Mesendoderm (in vitro differentiated cells): ENCODE data around the gene EXO1.

Source experiments
- DNase-seq: peaks from one replicate; pipeline ENCODE4 v3.0.0; 2013
- H2AK5ac ChIP-seq: 2 replicates; pipeline ENCODE4 v1.6.1; 2013; ENCODE audit warnings: low read length, inconsistent platforms
- H2BK120ac ChIP-seq: 2 replicates; pipeline ENCODE4 v1.6.1; 2013; ENCODE audit warnings: low read depth, mild to moderate bottlenecking, low read length, moderate library complexity, mixed read lengths
- H2BK15ac ChIP-seq: replicated peaks from 2 replicates; pipeline ENCODE4 v1.6.1; 2013; ENCODE audit warnings: low read depth, mild to moderate bottlenecking, moderate library complexity
- H2BK5ac ChIP-seq: 2 replicates; pipeline ENCODE4 v1.6.1; 2013; ENCODE audit warnings: low read length, inconsistent platforms
- H3K18ac ChIP-seq: 2 replicates; pipeline ENCODE4 v1.6.1; 2013; ENCODE audit warnings: mild to moderate bottlenecking, low read length, mixed read lengths
- H3K23ac ChIP-seq: one replicate; pipeline ENCODE4 v1.6.1; 2013; ENCODE audit warnings: low read length
- H3K27ac ChIP-seq: 2 replicates; pipeline ENCODE4 v1.5.1; 2013; ENCODE audit warnings: low read depth, mild to moderate bottlenecking, inconsistent platforms, low read length, moderate library complexity
- H3K27me3 ChIP-seq: 2 replicates; pipeline ENCODE4 v1.6.1; 2013; ENCODE audit warnings: low read length, control low read depth, mild to moderate bottlenecking, inconsistent platforms; ENCODE audit not compliant: insufficient read depth, poor library complexity
- H3K36me3 ChIP-seq: 2 replicates; pipeline ENCODE4 v1.6.1; 2013; ENCODE audit warnings: low read length, inconsistent platforms; ENCODE audit not compliant: control insufficient read depth, insufficient read depth
- H3K4ac ChIP-seq: one replicate; pipeline ENCODE4 v1.6.1; 2013; ENCODE audit warnings: low read depth, mild to moderate bottlenecking, low read length, moderate library complexity
- H3K4me1 ChIP-seq: 2 replicates; pipeline ENCODE4 v1.6.1; 2013; ENCODE audit warnings: low read depth, low read length, inconsistent platforms; ENCODE audit not compliant: control insufficient read depth
- H3K4me2 ChIP-seq: 2 replicates; pipeline ENCODE4 v1.6.1; 2013; ENCODE audit warnings: low read length
- H3K4me3 ChIP-seq: 2 replicates; pipeline ENCODE4 v1.5.1; 2013; ENCODE audit warnings: mild to moderate bottlenecking, low read length
- H3K56ac ChIP-seq: one replicate; pipeline ENCODE4 v1.6.1; 2013; ENCODE audit warnings: low read length
- H3K79me1 ChIP-seq: 2 replicates; pipeline ENCODE4 v1.6.1; 2013; ENCODE audit warnings: low read length, inconsistent platforms
- H3K79me2 ChIP-seq: 2 replicates; pipeline ENCODE4 v1.6.1; 2013; ENCODE audit warnings: mild to moderate bottlenecking, low read length; ENCODE audit not compliant: control insufficient read depth, insufficient read depth
- H3K9ac ChIP-seq: 2 replicates; pipeline ENCODE4 v1.6.1; 2013; ENCODE audit warnings: low read length, inconsistent platforms
- H4K5ac ChIP-seq: one replicate; pipeline ENCODE4 v1.6.1; 2013; ENCODE audit warnings: low read length
- H4K8ac ChIP-seq: one replicate; pipeline ENCODE4 v1.6.1; 2013; ENCODE audit warnings: low read depth, mild to moderate bottlenecking, control low read depth, low read length, moderate library complexity
- WGBS: extraction: QIAGEN DNeasy Blood & Tissue Kit; methylation state at CpG from one replicate; pipeline ENCODE4 v1.1.7; 2013; ENCODE audit warnings: low lambda C conversion rate, missing lambda C conversion rate; ENCODE audit not compliant: insufficient coverage; ENCODE audit errors: extremely low coverage; 5-methylcytosine and 5-hydroxymethylcytosine counted together

Gene EXO1

DNA sequence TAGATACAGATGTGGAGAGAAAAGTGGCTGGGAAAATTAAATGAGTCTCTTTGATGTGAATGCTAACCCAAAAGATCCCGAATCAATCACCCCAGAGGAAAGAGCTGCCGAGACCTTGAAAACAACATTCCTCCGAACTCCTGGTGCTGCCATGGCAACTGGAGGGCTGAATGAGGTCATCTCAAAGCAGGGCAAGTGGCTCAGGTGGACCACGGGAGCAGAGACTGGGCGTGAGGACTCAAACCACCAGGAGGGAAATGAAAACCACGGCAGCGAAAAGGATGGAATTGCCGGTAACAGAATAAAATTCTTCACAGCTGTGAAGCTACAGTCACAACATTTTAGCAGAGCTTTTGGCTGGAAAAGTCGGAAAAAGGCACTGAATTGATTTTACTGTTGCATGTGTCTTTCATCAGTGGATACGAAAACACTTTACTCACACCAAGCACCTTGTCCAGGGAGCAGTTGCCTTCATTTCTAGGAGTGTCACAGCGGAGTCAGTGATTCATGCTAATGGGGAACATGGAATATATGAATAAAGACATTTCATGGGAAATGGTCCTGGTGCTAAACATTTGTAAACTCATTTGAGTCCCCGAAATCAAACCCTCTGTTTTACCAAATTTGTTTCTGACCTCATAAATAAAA lies 86.3 kb downstream of the EXO1 start:
- no peaks in the 10 kb centered on the region for H3K36me3 ChIP-seq
- no peak overlapping the region for H4K8ac ChIP-seq
- no peak overlapping the region for H3K4me3 ChIP-seq
- no peaks in the 10 kb centered on the region for H3K79me2 ChIP-seq
- no peak overlapping the region for H3K56ac ChIP-seq
- H3K23ac ChIP-seq: no peak overlapping the region
- WGBS: no CpG with 5 or more reads among the region's 12 CpGs
- no peak overlapping the region for H2AK5ac ChIP-seq
- H3K79me1 ChIP-seq: no peaks in the 10 kb centered on the region
- no peak overlapping the region for H3K4me2 ChIP-seq
- H2BK15ac ChIP-seq: no peak overlapping the region
- no peaks in the 10 kb centered on the region for H3K4me1 ChIP-seq
- H3K4ac ChIP-seq: no peak overlapping the region
- no peak overlapping the region for H4K5ac ChIP-seq
- H2BK5ac ChIP-seq: no peak overlapping the region
- H3K27ac ChIP-seq: no peak overlapping the region
- no peak overlapping the region for H3K18ac ChIP-seq
- peak; percentile 96 for DNase-seq
- H3K9ac ChIP-seq: no peak overlapping the region
- H3K27me3 ChIP-seq: no peaks in the 10 kb centered on the region
- H2BK120ac ChIP-seq: no peak overlapping the region

DNA sequence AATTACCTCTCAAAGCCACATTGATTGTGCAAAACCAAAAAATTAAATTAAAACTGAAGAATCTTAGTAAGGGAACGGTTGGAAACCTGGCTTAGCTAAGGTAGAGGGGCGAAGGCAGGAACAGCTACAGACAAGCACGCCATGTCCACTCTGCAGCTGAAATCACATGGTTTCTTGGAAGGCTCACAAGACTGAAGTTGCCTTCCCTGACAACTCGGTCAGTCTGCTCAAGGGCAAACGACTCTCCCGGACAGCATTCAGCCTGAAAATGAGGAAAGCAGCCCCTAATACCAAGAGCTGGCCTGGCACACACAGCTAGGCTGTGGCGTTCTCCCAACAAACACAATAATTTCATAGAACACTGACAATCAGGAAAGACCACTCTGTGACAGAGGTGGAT lies 86.9 kb downstream of the EXO1 start:
- H3K79me2 ChIP-seq: no peaks in the 10 kb centered on the region
- H3K4me2 ChIP-seq: no peak overlapping the region
- H2BK120ac ChIP-seq: no peak overlapping the region
- H3K23ac ChIP-seq: no peak overlapping the region
- no peak overlapping the region for H4K8ac ChIP-seq
- H2BK15ac ChIP-seq: no peak overlapping the region
- no peaks in the 10 kb centered on the region for H3K79me1 ChIP-seq
- no peak overlapping the region for H3K27ac ChIP-seq
- H3K27me3 ChIP-seq: no peaks in the 10 kb centered on the region
- no peak overlapping the region for H2BK5ac ChIP-seq
- H3K36me3 ChIP-seq: no peaks in the 10 kb centered on the region
- no peak overlapping the region for H3K9ac ChIP-seq
- H3K4ac ChIP-seq: no peak overlapping the region
- DNase-seq: no peak
- no peak overlapping the region for H3K4me3 ChIP-seq
- H3K56ac ChIP-seq: no peak overlapping the region
- no peak overlapping the region for H3K18ac ChIP-seq
- no peak overlapping the region for H4K5ac ChIP-seq
- no CpG with 5 or more reads among the region's 7 CpGs for WGBS
- no peaks in the 10 kb centered on the region for H3K4me1 ChIP-seq
- no peak overlapping the region for H2AK5ac ChIP-seq
